PC-9 (cell line): ENCODE measurements around the gene PHLDA1. TPM values are rescaled to one million over a fixed set of nuclear protein-coding genes. Genes with fewer than 3 reads are reported as not detected.

Experiments
- BruUV-seq: library from RNA; stranded (reverse); fragments of 400-500 nt; replicated peaks from 2 replicates; lab custom pipeline; 2021; lab: Mats Ljungman, UMichigan
- CTCF ChIA-PET: fragments of 300-600 bp; sonication (Branson Sonifier 250); formaldehyde crosslinking; loops from one replicate; lab custom pipeline; 2022; ENCODE audit warnings: antibody characterized with exemption; lab: Charles Lee
- POLR2A ChIA-PET: fragments of 300-600 bp; sonication (Branson Sonifier 250); formaldehyde crosslinking; loops from one replicate; lab custom pipeline; 2022; ENCODE audit warnings: antibody characterized with exemption; ENCODE audit not compliant: unreplicated experiment; lab: Charles Lee
- DNase-seq, 2 experiments: peaks; one replicate each; pipeline versions ENCODE4 v3.0.0 to v3.0.0-alpha.2; 2015 to 2022; ENCODE audit warnings: mixed read lengths in 1 of 2
- H2AFZ ChIP-seq: fragments of 200-600 bp; sonication (generic); 2 replicates; pipeline ENCODE4 v1.8.1; 2017; ENCODE audit warnings: antibody characterized with exemption
- H3F3A ChIP-seq: fragments of 200-600 bp; sonication (generic); 2 replicates; pipeline ENCODE4 v1.8.1; 2017; ENCODE audit warnings: antibody characterized with exemption, mild to moderate bottlenecking, low read depth; ENCODE audit not compliant: insufficient read depth
- H3K27ac ChIP-seq: fragments of 200-600 bp; sonication (generic); 2 replicates; pipeline ENCODE4 v1.6.1; 2016; ENCODE audit warnings: mixed run types
- H3K27me3 ChIP-seq: fragments of 200-600 bp; sonication (generic); 2 replicates; pipeline ENCODE4 v1.6.1; 2016; ENCODE audit warnings: low read depth, mixed run types; ENCODE audit not compliant: insufficient read depth
- H3K36me3 ChIP-seq: fragments of 200-600 bp; sonication (generic); 2 replicates; pipeline ENCODE4 v1.6.1; 2016; ENCODE audit warnings: low read depth, mixed run types
- H3K4me1 ChIP-seq: fragments of 200-600 bp; sonication (generic); replicated peaks from 2 replicates; pipeline ENCODE4 v1.6.1; 2016; ENCODE audit warnings: mixed run types; ENCODE audit not compliant: insufficient read depth
- H3K4me2 ChIP-seq: fragments of 200-600 bp; sonication (generic); 2 replicates; pipeline ENCODE4 v1.6.1; 2017; ENCODE audit warnings: mixed run types
- H3K4me3 ChIP-seq: fragments of 200-600 bp; sonication (generic); 2 replicates; pipeline ENCODE4 v1.6.1; 2016; ENCODE audit warnings: mixed run types
- H3K79me2 ChIP-seq: fragments of 200-600 bp; sonication (generic); 2 replicates; pipeline ENCODE4 v1.6.1; 2017; ENCODE audit warnings: low read depth, mixed run types
- H3K9me2 ChIP-seq: fragments of 200-600 bp; sonication (generic); 2 replicates; pipeline ENCODE4 v1.8.1; 2017; ENCODE audit warnings: mild to moderate bottlenecking; ENCODE audit not compliant: insufficient read depth
- H3K9me3 ChIP-seq: fragments of 200-600 bp; sonication (generic); 2 replicates; pipeline ENCODE4 v1.8.1; 2016; ENCODE audit warnings: low read depth; ENCODE audit not compliant: insufficient read depth
- H4K20me1 ChIP-seq: fragments of 200-600 bp; sonication (generic); 2 replicates; pipeline ENCODE4 v1.8.1; 2017; ENCODE audit not compliant: insufficient read depth
- CTCF ChIP-seq: fragments of 200-600 bp; sonication (generic); conservative IDR thresholded peaks from 2 replicates; pipeline ENCODE4 v1.6.1; 2017; ENCODE audit warnings: mixed run types, antibody characterized with exemption, mild to moderate bottlenecking, moderate library complexity
- EZH2 ChIP-seq: fragments of 200-600 bp; sonication (generic); IDR thresholded peaks from 2 replicates; pipeline ENCODE4 v1.8.0; 2017; ENCODE audit warnings: antibody characterized with exemption, low read depth
- intact Hi-C: fragments of 100-400 bp; cut with micrococcal nuclease; formaldehyde crosslinking; loops from one replicate; pipeline ENCODE4 v1.10.0; 2022; ENCODE audit not compliant: unreplicated experiment
- total RNA-seq: library from RNA; stranded (reverse); gene quantifications from 2 replicates; pipeline ENCODE4 v1.2.3, GENCODE V29; 2021

PHLDA1 gene
- total RNA-seq, 1 experiment from 2014 or later = 38.3 TPM

GRCh38 chr12:76069339-76069738, 37.8 kb upstream of the PHLDA1 start:
- CTCF ChIA-PET = no interaction called here
- H2AFZ ChIP-seq = no peak overlapping the region

GRCh38 chr12:76065917-76066316, 34.3 kb upstream of the PHLDA1 start:
- H3K27ac ChIP-seq = no peak overlapping the region
- H3K27me3 ChIP-seq = no peaks in the 10 kb centered on the region
- intact Hi-C loops = no loop called here
- ChIA-PET POLR2A (interaction anchor here (0.5 kb wide), 1 partner anchor 9 kb away, joined by 3 read pairs; no protein-coding TSS in a partner anchor), CTCF (no interaction called here)
- H3F3A ChIP-seq = peaks cover 40% of the 10 kb centered on the region
- no peaks in the 10 kb centered on the region for H3K4me1 ChIP-seq
- H2AFZ ChIP-seq = no peak overlapping the region
- TF ChIP-seq CTCF (no peak), EZH2 (no peak)
- peaks cover 98% of the 10 kb centered on the region for H3K79me2 ChIP-seq
- no peak for DNase-seq
- H3K36me3 ChIP-seq = peaks cover 85% of the 10 kb centered on the region
- no peak overlapping the region for H3K4me2 ChIP-seq
- H3K9me3 ChIP-seq = peaks cover 7% of the 10 kb centered on the region
- 0 out of 2 replicates have a peak overlapping the region, but pooled peaks have one; percentile 14 for H3K4me3 ChIP-seq
- H3K9me2 ChIP-seq = no peaks in the 10 kb centered on the region
- peaks cover 20% of the 10 kb centered on the region for H4K20me1 ChIP-seq
- no TSS peak for BruUV-seq

More at GRCh38 chr12:76069339-76069738, 37.8 kb upstream of the PHLDA1 start:
- Histone ChIP-seq H4K20me1 (peaks cover 6% of the 10 kb centered on the region), H3K4me3 (no peak overlapping the region), H3F3A (peaks cover 53% of the 10 kb centered on the region), H3K36me3 (peaks cover 89% of the 10 kb centered on the region), H3K27me3 (no peaks in the 10 kb centered on the region), H3K4me2 (no peak overlapping the region), H3K9me2 (no peaks in the 10 kb centered on the region), H3K79me2 (peaks cover 98% of the 10 kb centered on the region), H3K4me1 (no peaks in the 10 kb centered on the region), H3K9me3 (peaks cover 7% of the 10 kb centered on the region), H3K27ac (peak overlapping the region; percentile 14; the same call in 1 of the 2 replicates)
- DNase-seq = no peak
- TF ChIP-seq EZH2 (no peak), CTCF (no peak)
- POLR2A ChIA-PET = no interaction called here
- intact Hi-C loops = no loop called here
- BruUV-seq = no TSS peak

GRCh38 chr12:76064904-76065303, 33.3 kb upstream of the PHLDA1 start:
- Histone ChIP-seq H3K4me1 (no peaks in the 10 kb centered on the region), H4K20me1 (peaks cover 18% of the 10 kb centered on the region), H3F3A (peaks cover 30% of the 10 kb centered on the region), H3K79me2 (peaks cover 89% of the 10 kb centered on the region), H3K36me3 (peaks cover 83% of the 10 kb centered on the region), H3K27me3 (no peaks in the 10 kb centered on the region), H3K27ac (no peak overlapping the region), H2AFZ (no peak overlapping the region), H3K9me2 (no peaks in the 10 kb centered on the region), H3K9me3 (peaks cover 7% of the 10 kb centered on the region), H3K4me3 (no peak overlapping the region), H3K4me2 (no peak overlapping the region)
- POLR2A ChIA-PET = no interaction called here
- BruUV-seq = no TSS peak
- TF ChIP-seq CTCF = no peak
- CTCF ChIA-PET = no interaction called here
- intact Hi-C loops = no loop called here
- DNase-seq = no peak
